Activated CD4-positive, alpha-beta T cell treated with anti-CD3 and anti-CD28 coated beads for 1 hour (primary cell): Measurements from ENCODE around the gene TTC27.

Source experiments
- DNase-seq: peaks from one replicate; pipeline ENCODE4 v3.0.0-alpha.2; 2020

TTC27 gene

DNA sequence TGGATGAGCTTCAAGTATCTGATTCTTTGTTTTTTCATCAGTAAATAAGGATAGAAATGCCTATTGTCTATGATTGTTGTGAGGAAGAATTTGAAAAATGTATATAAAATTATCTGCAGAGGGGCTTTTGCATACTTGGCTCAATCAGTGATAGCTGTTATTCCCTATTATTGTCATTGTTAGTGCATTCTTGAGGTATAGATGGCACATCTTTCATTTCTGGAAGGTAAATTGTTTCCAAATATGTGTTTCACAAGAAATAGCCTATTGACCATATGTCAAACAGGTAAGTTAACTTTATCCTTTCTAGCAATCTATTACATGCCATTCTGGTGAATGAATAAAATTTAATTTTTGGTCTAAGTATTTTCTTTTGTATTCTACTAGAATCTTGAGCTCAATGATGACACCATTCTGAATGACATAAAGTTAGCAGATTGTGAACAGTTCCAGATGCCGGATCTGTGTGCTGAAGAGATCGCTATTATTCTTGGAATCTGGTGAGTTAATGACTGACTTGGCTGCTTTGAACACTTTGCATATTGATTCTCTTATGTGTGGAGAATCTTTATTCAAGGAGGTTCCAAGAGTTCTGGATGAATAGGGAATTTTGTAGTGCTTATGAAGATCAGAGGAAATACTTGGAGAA is 44.2 kb downstream of the TTC27 start:
- no peak for DNase-seq

- DNase-seq = no peak
Observed at GRCh38 chr2:32678825-32679224, 51.0 kb downstream of the TTC27 start.

- DNase-seq = no peak
Observed at GRCh38 chr2:32680942-32681341, 53.1 kb downstream of the TTC27 start.

GRCh38 chr2:32683520-32684086 is 55.8 kb downstream of the TTC27 start:
- DNase-seq = no peak

DNA sequence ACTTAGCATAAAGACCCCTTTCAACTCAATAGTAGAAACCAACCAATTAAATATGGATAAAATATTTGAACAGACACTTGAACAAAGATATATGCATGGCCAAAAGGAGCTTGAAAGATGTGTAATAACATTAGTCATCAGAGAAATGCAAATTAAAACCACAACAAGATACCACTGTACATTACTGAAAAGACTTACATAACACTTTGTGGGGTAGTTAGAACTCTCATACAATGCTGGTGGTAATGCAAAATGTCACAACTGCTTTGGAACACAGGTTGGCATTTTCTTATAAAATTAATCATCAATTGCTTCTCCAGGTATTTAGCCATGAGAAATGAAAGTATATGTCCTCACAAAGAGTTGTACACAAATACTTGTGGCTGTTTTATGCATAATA is 60.7 kb downstream of the TTC27 start:
- DNase-seq = no peak

DNA sequence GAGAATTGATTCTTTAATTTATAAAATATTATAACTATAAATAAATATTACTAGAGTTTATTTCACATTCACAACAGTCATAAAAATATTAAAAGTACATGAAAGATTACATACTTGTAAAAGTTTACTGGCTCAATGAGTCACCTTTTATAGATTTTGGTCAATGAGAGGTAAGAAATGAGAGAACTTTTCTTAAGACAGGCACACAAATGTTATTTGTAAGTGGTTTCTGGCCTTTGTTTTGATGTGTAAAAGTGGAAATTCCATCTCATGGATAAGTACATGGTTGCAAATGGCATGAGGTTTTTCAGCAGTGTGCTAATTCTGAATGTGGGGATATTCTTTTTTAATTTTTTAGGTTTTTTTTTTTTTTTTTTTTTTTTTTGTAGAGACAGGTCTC is 63.8 kb downstream of the TTC27 start:
- DNase-seq = no peak

DNA sequence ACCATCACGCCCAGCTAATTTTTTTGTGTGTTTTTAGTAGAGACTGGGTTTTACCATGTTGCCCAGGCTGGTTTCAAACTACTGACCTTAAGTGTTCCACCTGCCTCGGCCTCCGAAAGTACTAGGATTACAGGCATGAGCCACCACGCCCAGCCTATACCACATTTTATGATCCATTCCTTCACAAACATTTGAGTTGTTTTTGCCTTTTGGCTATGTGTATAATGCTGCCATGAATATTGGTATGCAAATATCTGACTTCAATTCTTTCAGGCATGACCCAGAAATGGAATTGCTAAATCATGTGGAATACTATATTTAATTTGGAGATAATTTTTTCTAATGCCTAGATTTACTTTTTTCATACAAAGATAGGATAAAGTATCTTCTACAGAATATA is 68.6 kb downstream of the TTC27 start:
- no peak for DNase-seq

- no peak for DNase-seq
Observed at GRCh38 chr2:32697156-32697555, 69.3 kb downstream of the TTC27 start.

GRCh38 chr2:32699151-32699550 is 71.3 kb downstream of the TTC27 start:
- no peak for DNase-seq

GRCh38 chr2:32701806-32702205 is 74.0 kb downstream of the TTC27 start:
- no peak for DNase-seq

DNA sequence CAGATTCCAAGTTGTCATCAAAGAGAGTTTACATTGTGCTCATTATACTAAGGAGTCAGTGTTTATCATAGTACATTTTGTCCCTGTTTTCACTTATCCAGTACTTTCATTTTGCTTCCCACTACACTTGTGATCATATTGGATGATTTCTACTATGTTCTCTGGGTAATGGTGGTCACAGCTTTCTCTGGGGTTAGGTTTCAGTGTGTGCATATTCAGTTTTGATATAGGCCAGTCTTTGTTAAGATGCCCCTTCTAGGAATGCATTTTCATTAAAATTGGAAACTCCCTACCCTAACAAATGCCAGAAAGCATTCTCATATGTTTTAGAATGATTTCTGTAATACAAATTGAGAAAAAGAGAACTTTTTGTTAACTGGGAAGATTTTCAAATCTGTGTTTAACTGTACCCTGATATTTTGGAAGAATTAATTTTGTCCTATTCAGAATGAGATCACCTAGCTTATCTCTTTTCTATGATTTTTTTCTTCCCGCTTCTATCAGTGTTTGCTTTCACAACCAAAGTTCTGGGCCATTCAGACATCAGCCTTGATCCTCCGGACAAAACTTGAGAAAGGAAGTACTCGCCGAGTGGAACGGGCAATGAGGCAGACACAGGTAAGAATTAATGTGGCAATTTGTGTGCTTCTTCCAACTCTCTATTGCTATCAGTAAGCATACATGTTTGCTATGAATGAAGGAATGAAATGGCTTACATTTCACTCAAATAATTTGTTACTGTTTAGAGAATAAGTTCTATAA is 74.6 kb downstream of the TTC27 start:
- no peak for DNase-seq

- no peak for DNase-seq
Observed at GRCh38 chr2:32706815-32707579, 79.1 kb downstream of the TTC27 start.

DNA sequence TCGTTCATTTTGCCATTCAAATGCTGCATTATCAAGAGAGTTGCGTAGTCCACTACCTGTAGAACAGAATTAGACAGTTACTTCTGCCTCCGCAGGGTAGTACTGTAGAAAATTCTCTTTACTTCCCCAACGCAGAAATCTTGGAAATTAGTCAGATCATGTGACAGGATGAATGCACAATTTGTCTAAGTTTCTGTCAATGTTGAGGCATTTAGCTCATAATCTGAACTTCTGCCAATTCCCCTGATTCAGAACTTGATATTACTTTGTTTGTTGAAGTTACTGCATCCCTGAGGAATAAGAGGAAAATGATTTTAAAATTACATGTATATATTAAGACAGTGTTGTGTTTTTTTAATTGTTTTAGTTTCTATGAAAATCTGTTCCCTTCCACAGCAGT is 83.4 kb downstream of the TTC27 start:
- no peak for DNase-seq

DNA sequence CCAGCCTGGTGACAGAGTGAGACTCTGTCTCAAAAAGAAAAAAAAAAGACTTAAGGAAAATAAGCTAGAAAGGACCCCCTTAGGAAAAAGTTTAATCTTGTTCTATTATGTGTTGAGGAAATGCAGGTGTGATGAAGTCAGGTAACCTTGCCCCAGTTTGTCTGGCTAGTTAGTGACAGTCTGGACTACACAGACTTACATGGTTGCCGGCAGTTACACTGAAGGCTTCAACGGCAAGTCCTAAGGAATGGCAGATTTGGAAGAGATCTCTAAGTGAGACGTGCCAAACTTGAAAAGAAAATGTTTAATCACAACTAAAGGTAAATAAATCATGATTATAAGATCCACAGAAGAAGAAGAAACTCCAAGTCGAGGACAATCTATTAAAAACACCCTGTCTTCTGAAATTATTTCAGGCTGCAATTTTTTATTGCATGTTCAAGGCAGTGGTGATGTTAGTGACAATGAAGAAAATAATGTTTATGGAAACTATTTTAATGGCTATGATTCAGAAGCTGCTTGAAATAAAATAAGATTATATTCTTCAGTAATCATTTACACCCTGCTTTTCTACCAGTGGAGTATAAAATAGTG is 84.2 kb downstream of the TTC27 start:
- DNase-seq = no peak

- DNase-seq = no peak
Observed at GRCh38 chr2:32712870-32713269, 85.0 kb downstream of the TTC27 start.

GRCh38 chr2:32714521-32714920 is 86.7 kb downstream of the TTC27 start:
- no peak for DNase-seq

- DNase-seq = no peak
Observed at GRCh38 chr2:32715391-32715841, 87.6 kb downstream of the TTC27 start.

DNA sequence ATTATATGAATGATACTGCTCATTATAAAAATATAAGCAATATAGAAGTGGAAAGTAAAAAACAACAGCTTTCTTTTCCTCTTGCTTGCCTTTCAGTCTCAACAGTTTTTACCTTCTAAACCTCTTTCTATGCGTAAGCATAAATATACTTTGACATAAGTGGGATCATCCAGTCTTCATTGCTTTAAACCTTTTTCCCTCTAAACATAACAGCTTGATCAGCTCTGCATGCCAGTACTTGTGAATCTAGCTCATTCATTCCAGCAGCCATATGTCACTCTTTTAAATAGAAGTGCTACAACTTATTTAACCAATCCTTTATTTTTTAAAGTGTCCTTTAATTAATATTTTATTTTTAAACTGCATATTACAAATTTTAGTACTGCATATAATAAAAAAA is 88.1 kb downstream of the TTC27 start:
- DNase-seq = no peak

GRCh38 chr2:32716598-32716997 is 88.7 kb downstream of the TTC27 start:
- DNase-seq = no peak

GRCh38 chr2:32718752-32719151 is 90.9 kb downstream of the TTC27 start:
- DNase-seq = no peak

DNA sequence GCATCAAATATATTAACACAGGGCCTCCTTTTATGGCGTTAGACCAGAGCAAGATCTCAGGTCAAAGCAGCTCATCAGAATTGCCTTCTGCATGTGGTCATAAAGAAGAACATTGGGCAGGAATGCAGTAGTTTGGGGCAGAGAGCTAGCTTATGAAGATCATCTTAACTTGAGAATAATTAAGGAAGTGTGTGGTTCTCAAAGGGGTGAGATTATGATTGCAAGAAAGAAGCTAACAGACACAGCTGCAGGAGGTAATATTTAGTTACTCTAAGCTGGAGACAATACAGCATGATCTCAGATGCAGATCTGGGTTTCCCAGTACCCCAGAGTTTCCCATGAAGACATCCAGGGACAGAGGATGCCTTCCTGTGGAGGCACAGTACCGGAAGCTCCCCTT is 91.6 kb downstream of the TTC27 start:
- no peak for DNase-seq

- DNase-seq = no peak
Observed at GRCh38 chr2:32719933-32720716, 92.3 kb downstream of the TTC27 start.
